IMR-90 (cell line): ENCODE results near the gene MMAB. TPM values are rescaled to one million over a fixed set of nuclear protein-coding genes. Genes with fewer than 3 reads are reported as not detected.

Source experiments
- ATAC-seq: fragments of 200-7000 bp; cut with Tn5 transposase; 2 replicates; pipeline ENCODE4 v1.9.1; 2020; ENCODE audit warnings: low read depth, mild to moderate bottlenecking, moderate library complexity
- BruUV-seq: library from RNA; stranded (reverse); fragments of 400-500 nt; replicated peaks from 2 replicates; lab custom pipeline; 2021; lab: Mats Ljungman, UMichigan
- CTCF ChIA-PET: fragments of 300-600 bp; formaldehyde crosslinking; extraction: SDS; loops from one replicate; lab custom pipeline; 2021; ENCODE audit warnings: antibody characterized with exemption; lab: Yijun Ruan, JAX
- POLR2A ChIA-PET: fragments of 300-600 bp; sonication (Branson Sonifier 250); formaldehyde crosslinking; loops from one replicate; lab custom pipeline; 2022; ENCODE audit warnings: antibody characterized with exemption; ENCODE audit not compliant: unreplicated experiment; lab: Charles Lee
- DNase-seq: peaks from one replicate; pipeline ENCODE4 v3.0.0; 2013
- H2AFZ ChIP-seq: replicated peaks from 2 replicates; pipeline ENCODE3; 2013; ENCODE audit warnings: low read length, mild to moderate bottlenecking; ENCODE audit not compliant: poor library complexity
- H2AK5ac ChIP-seq: 2 replicates; pipeline ENCODE4 v1.6.1; 2013; ENCODE audit warnings: low read depth, low read length, inconsistent platforms
- H2AK9ac ChIP-seq: replicated peaks from 2 replicates; pipeline ENCODE3; 2013; ENCODE audit warnings: mild to moderate bottlenecking, low read depth, low read length, moderate library complexity; ENCODE audit not compliant: poor library complexity
- H2BK120ac ChIP-seq: 2 replicates; pipeline ENCODE4 v1.6.1; 2013; ENCODE audit warnings: low read depth, low read length, inconsistent platforms
- H2BK15ac ChIP-seq: 3 replicates; pipeline ENCODE4 v1.6.1; 2013; ENCODE audit warnings: low read depth, low read length, inconsistent platforms
- H2BK20ac ChIP-seq: 2 replicates; pipeline ENCODE4 v1.6.1; 2013; ENCODE audit warnings: low read depth, mild to moderate bottlenecking, inconsistent platforms, low read length, moderate library complexity
- H2BK5ac ChIP-seq: 2 replicates; pipeline ENCODE4 v1.6.1; 2013; ENCODE audit warnings: mild to moderate bottlenecking, low read depth, low read length, inconsistent platforms; ENCODE audit not compliant: poor library complexity, severe bottlenecking
- H3K14ac ChIP-seq: replicated peaks from 2 replicates; pipeline ENCODE4 v1.6.1; 2013; ENCODE audit warnings: low read depth, low read length, inconsistent platforms
- H3K18ac ChIP-seq: 2 replicates; pipeline ENCODE4 v1.6.1; 2013; ENCODE audit warnings: low read depth, low read length, control low read depth
- H3K23ac ChIP-seq: 2 replicates; pipeline ENCODE4 v1.6.1; 2013; ENCODE audit warnings: low read depth, low read length, inconsistent platforms
- H3K27ac ChIP-seq: 2 replicates; pipeline ENCODE4 v1.5.1; 2013; ENCODE audit warnings: mild to moderate bottlenecking, control low read depth, low read length; ENCODE audit not compliant: insufficient read depth
- H3K27me3 ChIP-seq: 2 replicates; pipeline ENCODE4 v1.6.1; 2013; ENCODE audit warnings: low read length; ENCODE audit not compliant: control insufficient read depth, insufficient read depth
- H3K36me3 ChIP-seq: 2 replicates; pipeline ENCODE4 v1.6.1; 2013; ENCODE audit warnings: low read length, mixed read lengths; ENCODE audit not compliant: control insufficient read depth, insufficient read depth
- H3K4ac ChIP-seq: 2 replicates; pipeline ENCODE4 v1.6.1; 2013; ENCODE audit warnings: low read depth, low read length, inconsistent platforms
- H3K4me1 ChIP-seq: 2 replicates; pipeline ENCODE4 v1.6.1; 2013; ENCODE audit warnings: low read length, mixed read lengths; ENCODE audit not compliant: control insufficient read depth, insufficient read depth
- H3K4me2 ChIP-seq: 2 replicates; pipeline ENCODE4 v1.6.1; 2013; ENCODE audit warnings: low read depth, mild to moderate bottlenecking, control low read depth, low read length, moderate library complexity
- H3K4me3 ChIP-seq: 2 replicates; pipeline ENCODE4 v1.5.1; 2013; ENCODE audit warnings: low read depth, mild to moderate bottlenecking, control low read depth, low read length, moderate library complexity; ENCODE audit not compliant: insufficient read depth
- H3K56ac ChIP-seq: 2 replicates; pipeline ENCODE4 v1.6.1; 2013; ENCODE audit warnings: low read length, inconsistent platforms; ENCODE audit not compliant: insufficient read depth; ENCODE audit errors: extremely low read depth
- H3K79me1 ChIP-seq, 2 experiments: 2 replicates each; pipeline ENCODE4 v1.6.1; 2013; ENCODE audit warnings: low read length in 2 of 2, inconsistent platforms in 1 of 2, low read depth in 1 of 2
- H3K9ac ChIP-seq: 2 replicates; pipeline ENCODE4 v1.6.1; 2013; ENCODE audit warnings: low read depth, low read length, control low read depth
- H3K9me1 ChIP-seq: 2 replicates; pipeline ENCODE4 v1.6.1; 2013; ENCODE audit warnings: low read length, inconsistent platforms; ENCODE audit not compliant: insufficient read depth
- H3K9me3 ChIP-seq: 2 replicates; pipeline ENCODE4 v1.6.1; 2013; ENCODE audit warnings: low read length; ENCODE audit not compliant: control insufficient read depth, insufficient read depth
- H4K20me1 ChIP-seq: 2 replicates; pipeline ENCODE4 v1.6.1; 2013; ENCODE audit warnings: low read length, inconsistent platforms; ENCODE audit not compliant: insufficient read depth
- H4K5ac ChIP-seq: 2 replicates; pipeline ENCODE4 v1.6.1; 2013; ENCODE audit warnings: mild to moderate bottlenecking, low read depth, low read length, control low read depth
- H4K8ac ChIP-seq, 2 experiments: 2 replicates each; pipeline ENCODE4 v1.6.1; 2013; ENCODE audit warnings: low read depth in 2 of 2, low read length in 2 of 2, control low read depth in 1 of 2, inconsistent platforms in 1 of 2
- H4K91ac ChIP-seq: 2 replicates; pipeline ENCODE4 v1.6.1; 2013; ENCODE audit warnings: low read depth, low read length, inconsistent platforms; ENCODE audit not compliant: insufficient read depth
- RAD21 ChIP-seq: IDR thresholded peaks from 2 replicates; pipeline ENCODE4 v1.6.1; 2012; ENCODE audit warnings: low read length, improper control_type of control experiment
- SMC3 ChIP-seq: fragments of 150-350 bp; IDR thresholded peaks from 2 replicates; pipeline ENCODE4 v1.6.1; 2016; ENCODE audit warnings: low read depth, mild to moderate bottlenecking, antibody characterized with exemption, low read length, moderate library complexity
- WGBS, 2 experiments: methylation state at CpG; one replicate each; pipeline versions ENCODE4 v1.1.5 to v1.1.7; 2013; ENCODE audit warnings: missing lambda C conversion rate in 2 of 2; ENCODE audit not compliant: insufficient read length in 1 of 2; ENCODE audit errors: extremely low coverage in 2 of 2; 5-methylcytosine and 5-hydroxymethylcytosine counted together
- dilution Hi-C: fragments of 300-500 bp; cut with HindIII; formaldehyde crosslinking; loops from one replicate; pipeline ENCODE4 v1.14.3; 2018; ENCODE audit warnings: low sequenced_read_pairs; ENCODE audit not compliant: unreplicated experiment
- in situ Hi-C: fragments of 300-500 bp; cut with MboI; formaldehyde crosslinking; loops from 3 replicates; pipeline ENCODE4 v1.14.3; 2019; ENCODE audit warnings: low sequenced_read_pairs, inconsistent platforms, mixed read lengths
- intact Hi-C: fragments of 100-400 bp; cut with micrococcal nuclease; formaldehyde crosslinking; loops from 2 replicates; pipeline ENCODE4 v1.10.0; 2022
- polyA plus RNA-seq, 3 experiments: library from polyadenylated mRNA; depleted of rRNA; stranded (reverse); fragments of >200 nt; gene quantifications; 2 replicates each; pipeline ENCODE4 v1.2.3, GENCODE V29; 2012; ENCODE audit warnings: low replicate concordance in 1 of 3
- total RNA-seq: library from RNA; depleted of rRNA; stranded (reverse); fragments of >200 nt; gene quantifications from 2 replicates; pipeline ENCODE4 v1.2.3, GENCODE V29; 2012
- TF ChIP-seq, protein P1 (sequence below): fragments of 150-350 bp; IDR thresholded peaks from 2 replicates; pipeline ENCODE4 v1.6.1; 2016; ENCODE audit warnings: low read depth, mild to moderate bottlenecking, low read length, moderate library complexity, borderline replicate concordance

Gene MMAB
- total and polyA plus RNA-seq, 2 of the 4 experiments (the other 2 are of a cell fraction) = 16.5 to 16.9 TPM

DNA sequence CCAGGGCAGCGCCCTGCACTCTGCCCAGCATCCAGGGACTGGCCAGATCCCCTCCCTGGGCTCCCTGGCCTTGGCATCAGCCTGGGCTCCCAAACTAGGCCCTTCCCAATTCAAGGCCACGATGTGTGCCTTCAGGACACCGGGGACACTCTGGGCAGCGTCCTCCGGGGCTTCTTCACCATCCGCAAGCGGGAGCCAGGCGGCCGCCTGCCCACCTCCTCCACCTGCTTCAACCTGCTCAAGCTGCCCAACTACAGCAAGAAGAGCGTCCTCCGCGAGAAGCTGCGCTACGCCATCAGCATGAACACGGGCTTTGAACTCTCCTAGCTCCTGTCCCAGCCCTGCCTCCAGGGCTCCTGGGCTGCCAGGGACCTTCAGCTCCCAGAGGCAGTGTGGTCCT is 38.8 kb downstream of the MMAB start:
- no peak overlapping the region for H3K56ac ChIP-seq
- peaks cover 45% of the 10 kb centered on the region for H3K36me3 ChIP-seq
- TF ChIP-seq, protein P1, sequence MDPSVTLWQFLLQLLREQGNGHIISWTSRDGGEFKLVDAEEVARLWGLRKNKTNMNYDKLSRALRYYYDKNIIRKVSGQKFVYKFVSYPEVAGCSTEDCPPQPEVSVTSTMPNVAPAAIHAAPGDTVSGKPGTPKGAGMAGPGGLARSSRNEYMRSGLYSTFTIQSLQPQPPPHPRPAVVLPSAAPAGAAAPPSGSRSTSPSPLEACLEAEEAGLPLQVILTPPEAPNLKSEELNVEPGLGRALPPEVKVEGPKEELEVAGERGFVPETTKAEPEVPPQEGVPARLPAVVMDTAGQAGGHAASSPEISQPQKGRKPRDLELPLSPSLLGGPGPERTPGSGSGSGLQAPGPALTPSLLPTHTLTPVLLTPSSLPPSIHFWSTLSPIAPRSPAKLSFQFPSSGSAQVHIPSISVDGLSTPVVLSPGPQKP = no peak
- TF ChIP-seq RAD21 (no peak), SMC3 (no peak)
- ChIA-PET CTCF (no interaction called here), POLR2A (no interaction called here)
- no peaks in the 10 kb centered on the region; a peak in 1 of 4 replicates for H3K79me1 ChIP-seq
- H2BK5ac ChIP-seq = no peak overlapping the region
- H2AK5ac ChIP-seq = no peak overlapping the region
- peaks cover 4% of the 10 kb centered on the region for H3K4me1 ChIP-seq
- no peak overlapping the region for H4K8ac ChIP-seq
- H2AK9ac ChIP-seq = no peak overlapping the region
- no TSS peak for BruUV-seq
- ATAC-seq = no peak
- intact Hi-C loops = no loop called here
- H3K27me3 ChIP-seq = no peaks in the 10 kb centered on the region
- no peaks in the 10 kb centered on the region for H4K20me1 ChIP-seq
- dilution Hi-C loops = no loop called here
- H3K18ac ChIP-seq = no peak overlapping the region
- H3K23ac ChIP-seq = no peak overlapping the region
- no peak overlapping the region for H2BK15ac ChIP-seq
- no peak overlapping the region for H2BK20ac ChIP-seq
- in situ Hi-C loops = no loop called here
- H4K5ac ChIP-seq = no peak overlapping the region
- no peak overlapping the region for H3K4me3 ChIP-seq
- no peak overlapping the region for H2BK120ac ChIP-seq
- no peak overlapping the region for H3K14ac ChIP-seq
- no peak for DNase-seq
- no peak overlapping the region for H3K9ac ChIP-seq
- H3K4ac ChIP-seq = no peak overlapping the region
- H4K91ac ChIP-seq = no peak overlapping the region
- 100% methylated on average over 1 of the region's 15 CpGs; no CpG with 5 or more reads in 1 of the 2 experiments for WGBS, 2 experiments
- H3K9me1 ChIP-seq = peaks cover 5% of the 10 kb centered on the region
- no peak overlapping the region for H3K27ac ChIP-seq
- H2AFZ ChIP-seq = no peak overlapping the region
- H3K9me3 ChIP-seq = no peaks in the 10 kb centered on the region
- no peak overlapping the region for H3K4me2 ChIP-seq
